Thyroid gland (tissue), 4 donors: ENCODE measurements around the gene CLASP1.

ENCODE experiments used
- CTCF ChIP-seq, 6 experiments: fragments of 200-600 bp in 3 of 6; fragments of 450-650 bp in 3 of 6; sonication (generic) in 3 of 6; IDR thresholded peaks; one replicate each; pipeline ENCODE4 v1.5.1; 2016 to 2019; ENCODE audit warnings: antibody characterized with exemption in 6 of 6, mild to moderate bottlenecking in 2 of 6, inconsistent platforms in 1 of 6, moderate library complexity in 1 of 6
- POLR2A ChIP-seq, 2 donors: fragments of 450-650 bp; IDR thresholded peaks; one replicate each; pipeline ENCODE4 v1.6.1; 2017; ENCODE audit warnings: antibody characterized with exemption in 2 of 2, mild to moderate bottlenecking in 2 of 2, moderate library complexity in 1 of 2

- no peak for TF ChIP-seq CTCF (IDR thresholded peaks at IDR 0.05)
- TF ChIP-seq POLR2A (IDR thresholded peaks at IDR 0.05), result no peak
These were observed 13.4 kb upstream of the CLASP1 start for GRCh38 chr2:121662656-121663055.
